Measurements from ENCODE around the gene PFKL. TPM values are rescaled to one million over a fixed set of nuclear protein-coding genes. Genes with fewer than 3 reads are reported as not detected.

Gene PFKL
- total and polyA plus RNA-seq, 2 of the 8 experiments (the other 6 are each of a cell fraction or from before 2014, with no cell fraction given) = 80.2 to 82.3 TPM

- no peak overlapping the region; the same call in 1 of the 2 replicates for H4K8ac ChIP-seq (ENCODE audit: extremely low read depth, insufficient read depth, low read length)
- H3K23me2 ChIP-seq (ENCODE audit: low read depth, low read length) = no peaks in the 10 kb centered on the region; the same call in 1 of the 2 replicates
- H4K5ac ChIP-seq (ENCODE audit: insufficient read length, low read depth, low read length) = no peak overlapping the region
- H2BK15ac ChIP-seq (ENCODE audit: low read length) = no peak overlapping the region; the same call in 1 of the 2 replicates
- no peaks in the 10 kb centered on the region for H4K20me1 ChIP-seq (replicated peaks in 1 of 2; ENCODE audit: control insufficient read depth in 1 of 2, insufficient read depth in 2 of 2, low read length in 2 of 2)
- H3K4me2 ChIP-seq (ENCODE audit: insufficient read depth in 1 of 2, low read depth in 2 of 2, low read length in 2 of 2) = peak overlapping the region in 1 of 2 experiments; percentile 21; a peak in 1 of 4 replicates
- no peaks in the 10 kb centered on the region for H3K79me2 ChIP-seq (ENCODE audit: control insufficient read depth in 1 of 2, insufficient read depth in 2 of 2, low read length in 2 of 2)
- H3K4me1 ChIP-seq (replicated peaks in 1 of 4; ENCODE audit: control insufficient read depth in 3 of 4, insufficient read depth in 4 of 4, low read length in 3 of 4) = peaks cover 0 to 5% (median under 1%) of the 10 kb centered on the region in 4 experiments; a peak in 2 of 7 replicates
- H4K91ac ChIP-seq (replicated peaks; ENCODE audit: insufficient read length, low read length) = no peak overlapping the region
- H2AFZ ChIP-seq (ENCODE audit: low read length) = no peak overlapping the region
- FAIRE-seq (no peak), DNase-seq (ENCODE audit: low read depth in 1 of 2, low spot score in 2 of 2) (no peak)
- 92% methylated on average over 14 of the region's 18 CpGs; no CpG with 5 or more reads in 1 of the 2 experiments for WGBS, 2 experiments (ENCODE audit: extremely low coverage in 1 of 2, insufficient coverage in 1 of 2, insufficient read length in 1 of 2, insufficient replicate concordance in 2 of 2, low coverage in 1 of 2, low lambda C conversion rate in 2 of 2, missing lambda C conversion rate in 1 of 2)
- no peak overlapping the region for H3K9ac ChIP-seq (replicated peaks in 1 of 4; ENCODE audit: extremely low read depth in 1 of 4, low read depth in 3 of 4, low read length in 3 of 4)
- H3K4me3 ChIP-seq (ENCODE audit: extremely low read depth in 1 of 4, insufficient read depth in 2 of 4, low read depth in 3 of 4, low read length in 4 of 4) = no peak overlapping the region
- no peak overlapping the region for H2AK5ac ChIP-seq (ENCODE audit: low read depth, low read length)
- no peak overlapping the region for H2BK20ac ChIP-seq (ENCODE audit: low read length)
- H3K4ac ChIP-seq (replicated peaks; ENCODE audit: insufficient read length, low read depth, low read length) = peak overlapping the region; percentile 53
- H3K79me1 ChIP-seq (ENCODE audit: low read depth, low read length) = no peaks in the 10 kb centered on the region
- peaks cover 17 to 40% (median 28%) of the 10 kb centered on the region in 4 experiments; a peak in 6 of 7 replicates for H3K27me3 ChIP-seq (replicated peaks in 1 of 4; ENCODE audit: control insufficient read depth in 3 of 4, extremely low read depth in 1 of 4, insufficient read depth in 3 of 4, low read length in 3 of 4)
- H3K36me3 ChIP-seq (ENCODE audit: control insufficient read depth in 2 of 4, insufficient read depth in 4 of 4, low read length in 3 of 4) = no peaks in the 10 kb centered on the region
- POLR2A ChIA-PET (ENCODE audit: partially characterized antibody) = no interaction called here
- no peak overlapping the region for H3K14ac ChIP-seq (ENCODE audit: insufficient read length)
- no peak overlapping the region for H3K18ac ChIP-seq (ENCODE audit: extremely low read depth, low read length)
- no peak overlapping the region for H3K56ac ChIP-seq (replicated peaks; ENCODE audit: insufficient read length, low read depth, low read length)
- no peaks in the 10 kb centered on the region for H3K9me3 ChIP-seq (ENCODE audit: insufficient read depth in 2 of 2, low read depth in 1 of 2, low read length in 1 of 2)
- CTCF ChIA-PET (ENCODE audit: partially characterized antibody) = interaction anchor here (0.6 to 3.3 kb wide), 5 partner anchors 9 to 93 kb away, joined by 3 to 11 read pairs (median 4); no protein-coding TSS in a partner anchor
- H2BK12ac ChIP-seq (ENCODE audit: low read depth, low read length) = 0 out of 2 replicates have a peak overlapping the region, but pooled peaks have one; percentile 50
- no peak overlapping the region for H3K27ac ChIP-seq (ENCODE audit: low read depth, low read length)
- no peak overlapping the region for H2BK120ac ChIP-seq (replicated peaks; ENCODE audit: low read depth, low read length)
- H2BK5ac ChIP-seq (ENCODE audit: low read depth, low read length) = no peak overlapping the region
- H3K23ac ChIP-seq (ENCODE audit: insufficient read length) = no peak overlapping the region
- TF ChIP-seq SUZ12 (IDR thresholded peaks at IDR 0.05; ENCODE audit: low read length) (no peak; the same call in 1 of the 2 replicates), HDAC6 (IDR thresholded peaks at IDR 0.05; ENCODE audit: low read depth, low read length) (no peak), CTBP2 (IDR thresholded peaks at IDR 0.05; ENCODE audit: borderline replicate concordance, insufficient read depth, insufficient read length, low read length) (no peak)
Observed at GRCh38 chr21:44351535-44352252, 51.8 kb downstream of the PFKL start.

Data from H1 (cell line).